GM12878 (cell line): ENCODE results near the gene HMMR. TPM values are rescaled to one million over a fixed set of nuclear protein-coding genes. Genes with fewer than 3 reads are reported as not detected.
"Not testable (repeated sequence)": the region's sequence is repeated elsewhere in the genome, so short reads cannot be mapped to it uniquely, and the experiment has no call there.

Experiments used
- ATAC-seq: fragments of 200-7000 bp; cut with Tn5 transposase; 3 replicates; pipeline ENCODE4 v1.9.1; 2020; ENCODE audit warnings: mild to moderate bottlenecking, moderate library complexity
- BruUV-seq: library from RNA; stranded (reverse); fragments of 400-500 nt; replicated peaks from 2 replicates; lab custom pipeline; 2021; lab: Mats Ljungman, UMichigan
- CTCF ChIA-PET: fragments of 300-600 bp; sonication (Branson Sonifier 250); formaldehyde crosslinking; extraction: SDS; loops from one replicate; lab custom pipeline; 2021; ENCODE audit warnings: inconsistent platforms; lab: Yijun Ruan, JAX
- POLR2A ChIA-PET: fragments of 350-600 bp; formaldehyde crosslinking; extraction: SDS; loops from one replicate; lab custom pipeline; 2021; ENCODE audit warnings: inconsistent platforms; lab: Charles Lee
- RAD21 ChIA-PET: fragments of 300-600 bp; sonication (Branson Sonifier 250); formaldehyde crosslinking; loops from one replicate; lab custom pipeline; 2023; ENCODE audit warnings: antibody characterized with exemption; ENCODE audit not compliant: unreplicated experiment; lab: Charles Lee
- SMC1A ChIA-PET: fragments of 300-600 bp; sonication (Branson Sonifier 250); formaldehyde crosslinking; loops from one replicate; lab custom pipeline; 2023; ENCODE audit not compliant: unreplicated experiment, uncharacterized antibody; lab: Charles Lee
- DNase-seq: peaks from one replicate; pipeline ENCODE4 v3.0.0-alpha.2; 2011; ENCODE audit warnings: low read depth, low spot score
- FAIRE-seq: peaks from 3 replicates; lab custom pipeline; 2011; peaks lifted over from hg19 to GRCh38; lab: Jason Lieb, UNC
- H2AFZ ChIP-seq: 2 replicates; pipeline ENCODE4 v1.6.0; 2011; ENCODE audit warnings: low read depth, low read length, control low read depth; ENCODE audit not compliant: control insufficient read depth
- H3K27ac ChIP-seq: 2 replicates; pipeline ENCODE4 v1.5.1; 2011; ENCODE audit warnings: control low read depth; ENCODE audit not compliant: control insufficient read depth, insufficient read depth
- H3K27me3 ChIP-seq, 2 experiments: replicated peaks in 1 of 2; 2 replicates each; pipeline versions ENCODE4 v1.6.0 to v1.6.1; 2011; ENCODE audit warnings: low read length in 1 of 2; ENCODE audit not compliant: control insufficient read depth in 2 of 2, insufficient read depth in 2 of 2
- H3K36me3 ChIP-seq, 2 experiments: 2 replicates each; pipeline ENCODE4 v1.5.1; 2011; ENCODE audit warnings: low read length in 1 of 2; ENCODE audit not compliant: control insufficient read depth in 2 of 2, insufficient read depth in 2 of 2
- H3K4me1 ChIP-seq: 2 replicates; pipeline ENCODE4 v1.6.1; 2011; ENCODE audit warnings: mild to moderate bottlenecking, low read length, moderate library complexity, mixed read lengths; ENCODE audit not compliant: control insufficient read depth, insufficient read depth
- H3K4me2 ChIP-seq: 2 replicates; pipeline ENCODE4 v1.6.0; 2011; ENCODE audit warnings: control low read depth; ENCODE audit not compliant: control insufficient read depth, insufficient read depth
- H3K4me3 ChIP-seq: fragments of 200-600 bp; sonication (generic); 2 replicates; pipeline ENCODE4 v1.5.1; 2016
- H3K79me2 ChIP-seq: 2 replicates; pipeline ENCODE4 v1.6.0; 2011; ENCODE audit warnings: low read length; ENCODE audit not compliant: control insufficient read depth, insufficient read depth
- H3K9ac ChIP-seq: 2 replicates; pipeline ENCODE4 v1.8.0; 2011; ENCODE audit warnings: low read length, control low read depth, mixed read lengths; ENCODE audit not compliant: control insufficient read depth, insufficient read depth
- H3K9me3 ChIP-seq: replicated peaks from 3 replicates; pipeline ENCODE4 v1.5.1; 2011; ENCODE audit warnings: mild to moderate bottlenecking, low read length; ENCODE audit not compliant: control insufficient read depth, insufficient read depth
- H4K20me1 ChIP-seq: 2 replicates; pipeline ENCODE4 v1.6.0; 2011; ENCODE audit not compliant: control insufficient read depth, insufficient read depth
- BMI1 ChIP-seq: fragments of 450-650 bp; IDR thresholded peaks from 2 replicates; pipeline ENCODE4 v1.6.1; 2016; ENCODE audit warnings: mild to moderate bottlenecking, moderate library complexity, borderline replicate concordance
- CBFB ChIP-seq: IDR thresholded peaks from 2 replicates; pipeline ENCODE4 v1.6.1; 2016; ENCODE audit warnings: antibody characterized with exemption, low read depth
- CEBPB ChIP-seq, 2 experiments: fragments of 150-350 bp in 1 of 2; IDR thresholded peaks; 2 replicates each; pipeline ENCODE4 v1.6.1; 2012 to 2014; ENCODE audit warnings: low read depth in 2 of 2, low read length in 2 of 2, borderline replicate concordance in 1 of 2, inconsistent platforms in 1 of 2
- CREM ChIP-seq: IDR thresholded peaks from 2 replicates; pipeline ENCODE4 v1.6.1; 2014; ENCODE audit warnings: antibody characterized with exemption, low read depth
- HDGF ChIP-seq: fragments of 450-650 bp; IDR thresholded peaks from 2 replicates; pipeline ENCODE4 v1.6.1; 2016; ENCODE audit warnings: antibody characterized with exemption
- IKZF1 ChIP-seq: fragments of 450-650 bp; conservative IDR thresholded peaks from 2 replicates; pipeline ENCODE4 v1.6.1; 2017; ENCODE audit warnings: antibody characterized with exemption, mild to moderate bottlenecking
- MTA2 ChIP-seq: fragments of 450-650 bp; IDR thresholded peaks from 2 replicates; pipeline ENCODE4 v1.6.1; 2016; ENCODE audit warnings: low read depth, mild to moderate bottlenecking, moderate library complexity
- MYB ChIP-seq: fragments of 150-350 bp; IDR thresholded peaks from 2 replicates; pipeline ENCODE4 v1.6.1; 2014; ENCODE audit warnings: mild to moderate bottlenecking, low read depth, low read length, borderline replicate concordance
- NR2C2 ChIP-seq: IDR thresholded peaks from 2 replicates; pipeline ENCODE4 v1.6.1; 2011; ENCODE audit warnings: borderline replicate concordance, low read depth; ENCODE audit not compliant: control insufficient read depth, insufficient read length
- PML ChIP-seq: IDR thresholded peaks from 2 replicates; pipeline ENCODE4 v1.6.1; 2012; ENCODE audit warnings: low read length, inconsistent platforms
- POU2F2 ChIP-seq: IDR thresholded peaks from 3 replicates; pipeline ENCODE4 v1.6.1; 2011; ENCODE audit warnings: low read depth, mild to moderate bottlenecking, low read length, borderline replicate concordance
- SMC3 ChIP-seq: IDR thresholded peaks from 2 replicates; pipeline ENCODE4 v1.6.1; 2011; ENCODE audit warnings: low read length, improper control_type of control experiment, borderline replicate concordance
- SPI1 ChIP-seq: IDR thresholded peaks from 2 replicates; pipeline ENCODE4 v1.6.1; 2011; ENCODE audit warnings: low read depth, mild to moderate bottlenecking, low read length, moderate library complexity, borderline replicate concordance; ENCODE audit not compliant: insufficient read depth
- SREBF2 ChIP-seq: IDR thresholded peaks from 2 replicates; pipeline ENCODE4 v1.6.1; 2012; ENCODE audit warnings: mild to moderate bottlenecking, low read length
- TCF3 ChIP-seq: IDR thresholded peaks from 2 replicates; pipeline ENCODE4 v1.6.1; 2012; ENCODE audit warnings: low read depth, mild to moderate bottlenecking, low read length, borderline replicate concordance; ENCODE audit not compliant: insufficient read depth
- TCF7 ChIP-seq: IDR thresholded peaks from 2 replicates; pipeline ENCODE4 v1.6.1; 2014; ENCODE audit warnings: antibody characterized with exemption, borderline replicate concordance
- WRNIP1 ChIP-seq: IDR thresholded peaks from 2 replicates; pipeline ENCODE4 v1.6.1; 2011; ENCODE audit warnings: low read depth, low read length, improper control_type of control experiment, borderline replicate concordance
- ZSCAN29 ChIP-seq: fragments of 450-650 bp; IDR thresholded peaks from 2 replicates; pipeline ENCODE4 v1.6.1; 2017; ENCODE audit warnings: mild to moderate bottlenecking, moderate library complexity
- WGBS: methylation state at CpG from one replicate; pipeline ENCODE4 v1.1.6; 2016; ENCODE audit warnings: low lambda C conversion rate; ENCODE audit not compliant: insufficient replicate concordance, insufficient coverage; ENCODE audit errors: missing lambda C conversion rate; 5-methylcytosine and 5-hydroxymethylcytosine counted together
- in situ Hi-C: fragments of 300-500 bp; cut with MboI; formaldehyde crosslinking; loops from 9 replicates; pipeline ENCODE4 v1.14.3; 2018; ENCODE audit warnings: mixed read lengths
- intact Hi-C: fragments of 100-400 bp; cut with micrococcal nuclease; formaldehyde crosslinking; loops from one replicate; pipeline ENCODE4 v1.14.2; 2022; ENCODE audit not compliant: unreplicated experiment
- polyA plus RNA-seq, 11 experiments: library from polyadenylated mRNA; depleted of rRNA in 4 of 11; unstranded in 6 of 11; stranded (reverse) in 5 of 11; fragments of >200 nt; fragmentation: Nextera tagmentation in 4 of 11; fragmentation: Illumina TruSeq in 1 of 11; extraction: Ambion mirVana in 4 of 11; extraction: Trizol in 1 of 11; gene quantifications; 1 replicate in 1 of 11; 2 replicates in 10 of 11; pipeline versions ENCODE4 v1.2.1 to v1.2.3, GENCODE V29; 2011 to 2016; ENCODE audit warnings: inconsistent platforms in 2 of 11, missing spikeins in 2 of 11, low read depth in 1 of 11
- total RNA-seq, 4 experiments: library from RNA; depleted of rRNA in 3 of 4; stranded (reverse); fragments of >200 nt in 3 of 4; fragmentation: Illumina TruSeq in 1 of 4; extraction: Trizol in 1 of 4; gene quantifications; 2 replicates each; pipeline versions ENCODE4 v1.2.1 to v1.2.3, GENCODE V29; 2013 to 2021
- TF ChIP-seq, protein P1 (sequence below): fragments of 450-650 bp; IDR thresholded peaks from 2 replicates; pipeline ENCODE4 v1.6.1; 2017; ENCODE audit warnings: mild to moderate bottlenecking, low read depth, inconsistent platforms; ENCODE audit not compliant: poor library complexity, severe bottlenecking
- TF ChIP-seq, protein P2 (sequence below): IDR thresholded peaks from 2 replicates; pipeline ENCODE4 v1.6.1; 2012; ENCODE audit warnings: low read depth, low read length, improper control_type of control experiment

Gene HMMR
- total and polyA plus RNA-seq, 10 of the 15 experiments (the other 5 are each of a cell fraction or from before 2014, with no cell fraction given), result 44.1 to 122 (median 64.2) TPM

DNA sequence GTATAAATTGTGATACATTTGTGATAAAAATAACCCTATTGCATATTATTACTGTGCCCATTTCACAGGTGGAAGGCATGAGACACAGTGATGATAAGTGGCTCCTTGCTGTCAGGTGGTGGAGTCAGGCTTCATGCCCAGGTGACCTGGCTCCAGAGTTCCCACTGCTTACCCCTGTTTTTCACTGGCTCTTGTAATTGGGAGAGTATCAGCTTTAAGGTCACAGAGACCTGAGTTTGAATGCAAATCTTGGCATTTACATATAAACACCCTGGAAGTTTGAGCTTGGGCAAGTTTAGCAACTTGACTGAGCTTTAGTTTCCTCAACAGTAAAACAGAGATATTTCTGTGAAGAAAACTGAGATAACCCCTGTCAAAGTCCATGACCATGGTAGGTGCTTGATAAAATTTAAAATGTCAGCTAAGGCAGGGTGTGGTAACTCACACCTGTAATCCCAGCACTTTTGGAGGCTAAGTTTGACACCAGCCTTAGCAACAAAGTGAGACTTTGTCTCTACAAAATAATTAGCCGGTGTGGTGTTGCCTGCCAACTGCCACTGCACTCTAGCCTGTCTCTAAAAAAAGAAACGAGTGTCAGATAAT lies 74.2 kb downstream of the HMMR start (continued):
- TF ChIP-seq, protein P1, sequence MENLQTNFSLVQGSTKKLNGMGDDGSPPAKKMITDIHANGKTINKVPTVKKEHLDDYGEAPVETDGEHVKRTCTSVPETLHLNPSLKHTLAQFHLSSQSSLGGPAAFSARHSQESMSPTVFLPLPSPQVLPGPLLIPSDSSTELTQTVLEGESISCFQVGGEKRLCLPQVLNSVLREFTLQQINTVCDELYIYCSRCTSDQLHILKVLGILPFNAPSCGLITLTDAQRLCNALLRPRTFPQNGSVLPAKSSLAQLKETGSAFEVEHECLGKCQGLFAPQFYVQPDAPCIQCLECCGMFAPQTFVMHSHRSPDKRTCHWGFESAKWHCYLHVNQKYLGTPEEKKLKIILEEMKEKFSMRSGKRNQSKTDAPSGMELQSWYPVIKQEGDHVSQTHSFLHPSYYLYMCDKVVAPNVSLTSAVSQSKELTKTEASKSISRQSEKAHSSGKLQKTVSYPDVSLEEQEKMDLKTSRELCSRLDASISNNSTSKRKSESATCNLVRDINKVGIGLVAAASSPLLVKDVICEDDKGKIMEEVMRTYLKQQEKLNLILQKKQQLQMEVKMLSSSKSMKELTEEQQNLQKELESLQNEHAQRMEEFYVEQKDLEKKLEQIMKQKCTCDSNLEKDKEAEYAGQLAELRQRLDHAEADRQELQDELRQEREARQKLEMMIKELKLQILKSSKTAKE, result no peak
- TF ChIP-seq CBFB, result no peak
- TF ChIP-seq MYB, result no peak
- no peak for TF ChIP-seq NR2C2
- TF ChIP-seq MTA2, result no peak
- TF ChIP-seq, protein P2, sequence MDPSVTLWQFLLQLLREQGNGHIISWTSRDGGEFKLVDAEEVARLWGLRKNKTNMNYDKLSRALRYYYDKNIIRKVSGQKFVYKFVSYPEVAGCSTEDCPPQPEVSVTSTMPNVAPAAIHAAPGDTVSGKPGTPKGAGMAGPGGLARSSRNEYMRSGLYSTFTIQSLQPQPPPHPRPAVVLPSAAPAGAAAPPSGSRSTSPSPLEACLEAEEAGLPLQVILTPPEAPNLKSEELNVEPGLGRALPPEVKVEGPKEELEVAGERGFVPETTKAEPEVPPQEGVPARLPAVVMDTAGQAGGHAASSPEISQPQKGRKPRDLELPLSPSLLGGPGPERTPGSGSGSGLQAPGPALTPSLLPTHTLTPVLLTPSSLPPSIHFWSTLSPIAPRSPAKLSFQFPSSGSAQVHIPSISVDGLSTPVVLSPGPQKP, result no peak
- no peak for TF ChIP-seq WRNIP1
- no peak for TF ChIP-seq BMI1

DNA sequence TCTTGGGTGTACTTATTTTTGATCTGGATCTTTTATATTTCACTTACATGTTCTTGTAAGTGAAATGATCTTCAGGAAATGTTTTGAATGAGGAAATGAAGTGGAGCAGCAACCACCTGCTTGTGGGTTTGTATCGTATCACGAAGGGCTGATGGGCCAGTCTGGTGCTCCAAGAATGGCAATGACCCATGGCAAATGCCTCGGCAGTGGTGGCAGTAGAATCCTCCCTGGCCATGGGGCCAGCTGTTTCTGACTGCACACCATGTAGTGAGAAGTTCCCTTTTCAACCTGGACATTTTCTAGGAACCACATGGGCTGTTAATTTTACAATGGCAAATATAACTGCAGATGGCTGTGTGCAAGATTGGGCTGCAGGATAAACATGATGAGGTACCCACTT lies 74.9 kb downstream of the HMMR start:
- ATAC-seq, result no peak; the same call in 2 of the 3 replicates
- in situ Hi-C loops, result no loop called here
- H3K4me3 ChIP-seq, result no peak overlapping the region

DNA sequence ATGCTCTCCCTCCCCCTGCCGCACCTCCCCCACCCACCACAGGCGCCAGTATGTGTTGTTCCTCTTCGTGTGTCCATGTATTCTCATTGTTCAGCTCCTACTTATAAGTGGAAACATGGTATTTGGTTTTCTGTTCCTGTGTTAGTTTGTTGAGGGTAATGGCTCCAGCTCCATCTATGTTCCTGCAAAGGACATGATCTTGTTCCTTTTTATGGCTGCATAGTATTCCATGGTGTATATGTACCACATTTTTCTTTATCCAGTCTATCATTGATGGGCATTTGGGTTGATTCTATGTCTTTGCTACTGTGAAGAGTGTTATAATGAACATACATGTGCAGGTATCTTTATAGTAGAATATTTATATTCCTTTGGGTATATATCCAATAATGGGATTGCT lies 76.0 kb downstream of the HMMR start:
- H3K4me3 ChIP-seq, FAIRE-seq, DNase-seq, H4K20me1 ChIP-seq, H3K4me1 ChIP-seq, H3K4me2 ChIP-seq, H3K27ac ChIP-seq, BruUV-seq, H3K36me3 ChIP-seq, ATAC-seq, CTCF ChIA-PET, H2AFZ ChIP-seq, H3K27me3 ChIP-seq, H3K79me2 ChIP-seq, intact Hi-C loops, H3K9me3 ChIP-seq, H3K9ac ChIP-seq, in situ Hi-C loops: not testable (repeated sequence)
- ChIA-PET POLR2A (interaction anchor here (0.6 to 0.7 kb wide), 3 partner anchors 17 to 1374 kb away, joined by 3 to 4 read pairs (median 4); no protein-coding TSS in a partner anchor), SMC1A (interaction anchor here (0.8 kb wide), 1 partner anchor 10 kb away, joined by 3 read pairs; no protein-coding TSS in a partner anchor), RAD21 (interaction anchor here (1.0 kb wide), 1 partner anchor 77 kb away, joined by 3 read pairs; the partner anchor contains the start of genes HMMR and NUDCD2)
- WGBS, result 57% methylated on average over 3 of the region's 3 CpGs

More for the DNA sequence above, 74.9 kb downstream of the HMMR start:
- SMC1A ChIA-PET, result interaction anchor here (1.1 kb wide), 1 partner anchor 12 kb away, joined by 3 read pairs; no protein-coding TSS in a partner anchor
- Histone ChIP-seq H4K20me1 (no peaks in the 10 kb centered on the region), H3K36me3 (no peaks in the 10 kb centered on the region), H3K27me3 (no peaks in the 10 kb centered on the region), H3K27ac (no peak overlapping the region), H3K4me1 (no peaks in the 10 kb centered on the region), H3K4me2 (no peak overlapping the region), H3K9ac (no peak overlapping the region), H3K9me3 (no peaks in the 10 kb centered on the region), H2AFZ (no peak overlapping the region), H3K79me2 (no peaks in the 10 kb centered on the region)
- BruUV-seq, result no TSS peak
- CTCF ChIA-PET, result no interaction called here
- DNase-seq, result no peak
- intact Hi-C loops, result no loop called here
- 5% methylated on average over 3 of the region's 3 CpGs for WGBS
- no peak for TF ChIP-seq TCF3
- TF ChIP-seq ZSCAN29, result no peak
- TF ChIP-seq POU2F2, result no peak
- no peak for TF ChIP-seq SPI1
- no peak for TF ChIP-seq TCF7
- no peak for TF ChIP-seq CEBPB (IDR thresholded peaks at IDR 0.05; ENCODE audit: borderline replicate concordance in 1 of 2, low read depth in 2 of 2, low read length in 2 of 2)
- TF ChIP-seq PML, result no peak
- TF ChIP-seq CREM, result no peak
- no peak for TF ChIP-seq SREBF2
- TF ChIP-seq SMC3, result no peak
- no peak for TF ChIP-seq IKZF1
- TF ChIP-seq HDGF, result no peak
- FAIRE-seq, result no peak
- POLR2A ChIA-PET, result no interaction called here
- RAD21 ChIA-PET, result no interaction called here
